ENCODE data around the gene CFAP107. TPM values are rescaled to one million over a fixed set of nuclear protein-coding genes. Genes with fewer than 3 reads are reported as not detected.
"Not testable (repeated sequence)": the region's sequence is repeated elsewhere in the genome, so short reads cannot be mapped to it uniquely, and the experiment has no call there.

The CFAP107 gene
- polyA plus RNA-seq, 1 donor from 2014 or later: not detected

- no peak for TF ChIP-seq EZH2 (IDR thresholded peaks at IDR 0.05; ENCODE audit: borderline replicate concordance, insufficient read depth, low read length, poor library complexity, severe bottlenecking)
- TF ChIP-seq POLR2AphosphoS5 (IDR thresholded peaks at IDR 0.05): no peak
- no peak for TF ChIP-seq EP300 (conservative IDR thresholded peaks at IDR 0.05; ENCODE audit: poor library complexity, severe bottlenecking)
- TF ChIP-seq MXI1 (conservative IDR thresholded peaks at IDR 0.05; ENCODE audit: poor library complexity, severe bottlenecking): no peak
- no peak for TF ChIP-seq RAD21 (conservative IDR thresholded peaks at IDR 0.05)
- no peak for TF ChIP-seq CTCF (IDR thresholded peaks at IDR 0.05; ENCODE audit: poor library complexity, severe bottlenecking)
- TF ChIP-seq SMC3 (conservative IDR thresholded peaks at IDR 0.05; ENCODE audit: poor library complexity): no peak
- TF ChIP-seq TAF1 (IDR thresholded peaks at IDR 0.05; ENCODE audit: low read depth): no peak
- TF ChIP-seq REST (IDR thresholded peaks at IDR 0.05; ENCODE audit: borderline replicate concordance): no peak
These were observed 32.1 kb downstream of the CFAP107 start for GRCh38 chr1:12778061-12778460.

GRCh38 chr1:12778907-12779306 lies 32.9 kb downstream of the CFAP107 start:
- no peak overlapping the region for H2AFZ ChIP-seq (ENCODE audit: low read depth, low read length)
- H3K9me2 ChIP-seq (ENCODE audit: insufficient read depth, low read length): no peaks in the 10 kb centered on the region
- no peak overlapping the region for H3K9ac ChIP-seq (ENCODE audit: low read length)
- no peak overlapping the region for H3K4me3 ChIP-seq (ENCODE audit: low read length)
- H3K9me3 ChIP-seq (ENCODE audit: low read length): no peaks in the 10 kb centered on the region
- no peaks in the 10 kb centered on the region for H3K79me2 ChIP-seq (replicated peaks; ENCODE audit: insufficient read depth, low read length)
- no peaks in the 10 kb centered on the region for H4K20me1 ChIP-seq (ENCODE audit: insufficient read depth)
- no peak for TF ChIP-seq RAD21 (conservative IDR thresholded peaks at IDR 0.05)
- TF ChIP-seq EZH2 (IDR thresholded peaks at IDR 0.05; ENCODE audit: borderline replicate concordance, insufficient read depth, low read length, poor library complexity, severe bottlenecking): no peak
- TF ChIP-seq EP300 (conservative IDR thresholded peaks at IDR 0.05; ENCODE audit: poor library complexity, severe bottlenecking): no peak
- no peak for TF ChIP-seq TAF1 (IDR thresholded peaks at IDR 0.05; ENCODE audit: low read depth)
- TF ChIP-seq MXI1 (conservative IDR thresholded peaks at IDR 0.05; ENCODE audit: poor library complexity, severe bottlenecking): no peak
- no peak for TF ChIP-seq POLR2AphosphoS5 (IDR thresholded peaks at IDR 0.05)
- no peak for TF ChIP-seq SMC3 (conservative IDR thresholded peaks at IDR 0.05; ENCODE audit: poor library complexity)
- TF ChIP-seq REST (IDR thresholded peaks at IDR 0.05; ENCODE audit: borderline replicate concordance): no peak
- no peak for TF ChIP-seq CTCF (IDR thresholded peaks at IDR 0.05; ENCODE audit: poor library complexity, severe bottlenecking)
- no peak overlapping the region for H3K4me2 ChIP-seq (ENCODE audit: low read length)
- H3F3A ChIP-seq (ENCODE audit: insufficient read depth, low read length, poor library complexity, severe bottlenecking): no peaks in the 10 kb centered on the region
- H3K36me3 ChIP-seq (ENCODE audit: insufficient read depth, low read length): no peaks in the 10 kb centered on the region
- H3K27ac ChIP-seq (ENCODE audit: low read length): no peak overlapping the region
- H3K27me3 ChIP-seq (ENCODE audit: insufficient read depth, low read depth, low read length): no peaks in the 10 kb centered on the region

More at GRCh38 chr1:12778061-12778460, 32.1 kb downstream of the CFAP107 start:
- Histone ChIP-seq H2AFZ (ENCODE audit: low read depth, low read length) (no peak overlapping the region), H3K9me3 (ENCODE audit: low read length) (no peaks in the 10 kb centered on the region), H3K9me2 (ENCODE audit: insufficient read depth, low read length) (no peaks in the 10 kb centered on the region), H3K27ac (ENCODE audit: low read length) (no peak overlapping the region), H3K4me2 (ENCODE audit: low read length) (no peak overlapping the region), H3K27me3 (ENCODE audit: insufficient read depth, low read depth, low read length) (no peaks in the 10 kb centered on the region), H3F3A (ENCODE audit: insufficient read depth, low read length, poor library complexity, severe bottlenecking) (no peaks in the 10 kb centered on the region), H3K36me3 (ENCODE audit: insufficient read depth, low read length) (no peaks in the 10 kb centered on the region), H4K20me1 (ENCODE audit: insufficient read depth) (no peaks in the 10 kb centered on the region), H3K79me2 (replicated peaks; ENCODE audit: insufficient read depth, low read length) (no peaks in the 10 kb centered on the region), H3K9ac (ENCODE audit: low read length) (no peak overlapping the region), H3K4me3 (ENCODE audit: low read length) (no peak overlapping the region)

GRCh38 chr1:12781488-12781887 lies 35.5 kb downstream of the CFAP107 start:
- H3K9ac ChIP-seq (ENCODE audit: low read length); H3K4me2 ChIP-seq (ENCODE audit: low read length); H3F3A ChIP-seq (ENCODE audit: insufficient read depth, low read length, poor library complexity, severe bottlenecking); H4K20me1 ChIP-seq (ENCODE audit: insufficient read depth); H3K9me2 ChIP-seq (ENCODE audit: insufficient read depth, low read length); H3K9me3 ChIP-seq (ENCODE audit: low read length); H3K36me3 ChIP-seq (ENCODE audit: insufficient read depth, low read length); H3K27me3 ChIP-seq (ENCODE audit: insufficient read depth, low read depth, low read length); H2AFZ ChIP-seq (ENCODE audit: low read depth, low read length); H3K79me2 ChIP-seq (replicated peaks; ENCODE audit: insufficient read depth, low read length); H3K4me3 ChIP-seq (ENCODE audit: low read length); H3K27ac ChIP-seq (ENCODE audit: low read length): not testable (repeated sequence)

All from neural cell (in vitro differentiated cells).